ENCODE measurements around the gene ITPKA. TPM values are rescaled to one million over a fixed set of nuclear protein-coding genes. Genes with fewer than 3 reads are reported as not detected.
A peak's percentile ranks its signal among the peaks of the same experiment; 100 is the strongest.

ITPKA gene
- total RNA-seq, 4 donors from 2014 or later, result not detected

DNA sequence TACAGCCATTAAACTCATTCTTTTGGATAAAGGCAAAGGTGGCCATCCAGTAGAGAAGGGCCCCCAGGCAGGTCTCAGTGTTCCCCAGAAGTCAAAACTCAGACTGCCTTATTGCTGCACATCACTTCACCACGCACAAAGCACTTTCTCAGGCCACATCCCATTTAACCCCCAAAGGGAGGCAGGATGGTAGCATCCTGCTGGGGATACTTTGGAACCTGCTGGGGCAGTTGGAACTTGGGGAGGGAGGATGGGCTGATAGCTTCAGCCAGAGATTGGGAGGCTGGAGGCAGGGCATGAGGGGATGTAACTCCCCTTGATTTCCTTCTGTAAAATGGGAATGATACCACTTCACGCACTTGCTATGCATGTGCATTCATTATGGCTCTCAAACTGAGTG is 5.0 kb downstream of the ITPKA start:
- H3K9me3 ChIP-seq, result no peaks in the 10 kb centered on the region
- WGBS, 2 donors, result 82 to 86% methylated on average over 2 of the region's 2 CpGs
- no peak for TF ChIP-seq CTCF (IDR thresholded peaks at IDR 0.05)
- no peak for TF ChIP-seq EP300 (IDR thresholded peaks at IDR 0.05)
- no peak for TF ChIP-seq POLR2A (IDR thresholded peaks at IDR 0.05)
- no peak overlapping the region for H3K27ac ChIP-seq
- peaks cover 3 to 93% of the 10 kb centered on the region in 2 donors for H3K27me3 ChIP-seq
- H3K4me3 ChIP-seq, result no peak overlapping the region
- H3K36me3 ChIP-seq, result no peaks in the 10 kb centered on the region
- H3K4me1 ChIP-seq, result peaks cover 0 to 44% (median 34%) of the 10 kb centered on the region in 4 donors
- no peak for DNase-seq (ENCODE audit: low spot score in 2 of 2)

- no peak overlapping the region for H3K4me3 ChIP-seq
- TF ChIP-seq EP300 (IDR thresholded peaks at IDR 0.05) (no peak), POLR2A (IDR thresholded peaks at IDR 0.05) (no peak), CTCF (IDR thresholded peaks at IDR 0.05) (no peak)
- DNase-seq (ENCODE audit: low spot score in 2 of 2), result no peak
- H3K9me3 ChIP-seq, result no peaks in the 10 kb centered on the region
- H3K36me3 ChIP-seq, result no peaks in the 10 kb centered on the region
- H3K27ac ChIP-seq, result no peak overlapping the region
- WGBS, 2 donors, result 90 to 93% methylated on average over 6 of the region's 6 CpGs
- H3K4me1 ChIP-seq, result peaks cover 0 to 40% (median 30%) of the 10 kb centered on the region in 4 donors
- peaks cover 2 to 96% of the 10 kb centered on the region in 2 donors for H3K27me3 ChIP-seq
These were observed 5.6 kb downstream of the ITPKA start for GRCh38 chr15:41499109-41499851.

- Histone ChIP-seq H3K4me3 (peak overlapping the region in 3 of 4 donors; percentile 12 to 22 (median 15)), H3K4me1 (peaks cover 0 to 22% (median 17%) of the 10 kb centered on the region in 4 donors), H3K36me3 (no peaks in the 10 kb centered on the region), H3K27me3 (peaks cover 0 to 87% of the 10 kb centered on the region in 2 donors), H3K27ac (no peak overlapping the region), H3K9me3 (no peaks in the 10 kb centered on the region)
- no peak for DNase-seq (ENCODE audit: low spot score in 2 of 2)
- TF ChIP-seq CTCF (IDR thresholded peaks at IDR 0.05) (no peak), POLR2A (IDR thresholded peaks at IDR 0.05) (no peak), EP300 (IDR thresholded peaks at IDR 0.05) (no peak)
- 6 to 12% methylated on average over 27 to 45 of the region's 56 CpGs for WGBS, 2 donors
These were observed 7.7 kb downstream of the ITPKA start for GRCh38 chr15:41501191-41501917.

GRCh38 chr15:41501931-41502794 is 8.5 kb downstream of the ITPKA start:
- Histone ChIP-seq H3K4me1 (peaks cover 0 to 22% (median 17%) of the 10 kb centered on the region in 4 donors), H3K4me3 (peak overlapping the region in 3 of 4 donors; percentile 12 to 22 (median 15)), H3K36me3 (no peaks in the 10 kb centered on the region), H3K27ac (no peak overlapping the region), H3K27me3 (peaks cover 0 to 80% of the 10 kb centered on the region in 2 donors), H3K9me3 (no peaks in the 10 kb centered on the region)
- no peak for TF ChIP-seq POLR2A (IDR thresholded peaks at IDR 0.05)
- no peak for TF ChIP-seq EP300 (IDR thresholded peaks at IDR 0.05)
- no peak for TF ChIP-seq CTCF (IDR thresholded peaks at IDR 0.05)
- WGBS, 2 donors, result 2 to 9% methylated on average over 46 to 49 of the region's 64 CpGs
- DNase-seq (ENCODE audit: low spot score in 2 of 2), result no peak

Data from tibial nerve (tissue), 4 donors.